ENCODE results near the gene NDUFA1. TPM values are rescaled to one million over a fixed set of nuclear protein-coding genes. Genes with fewer than 3 reads are reported as not detected.
"Not testable (repeated sequence)": the region's sequence is repeated elsewhere in the genome, so short reads cannot be mapped to it uniquely, and the experiment has no call there.

Gene NDUFA1
- total RNA-seq, 2 experiments from 2014 or later, result 103 to 104 TPM

DNA sequence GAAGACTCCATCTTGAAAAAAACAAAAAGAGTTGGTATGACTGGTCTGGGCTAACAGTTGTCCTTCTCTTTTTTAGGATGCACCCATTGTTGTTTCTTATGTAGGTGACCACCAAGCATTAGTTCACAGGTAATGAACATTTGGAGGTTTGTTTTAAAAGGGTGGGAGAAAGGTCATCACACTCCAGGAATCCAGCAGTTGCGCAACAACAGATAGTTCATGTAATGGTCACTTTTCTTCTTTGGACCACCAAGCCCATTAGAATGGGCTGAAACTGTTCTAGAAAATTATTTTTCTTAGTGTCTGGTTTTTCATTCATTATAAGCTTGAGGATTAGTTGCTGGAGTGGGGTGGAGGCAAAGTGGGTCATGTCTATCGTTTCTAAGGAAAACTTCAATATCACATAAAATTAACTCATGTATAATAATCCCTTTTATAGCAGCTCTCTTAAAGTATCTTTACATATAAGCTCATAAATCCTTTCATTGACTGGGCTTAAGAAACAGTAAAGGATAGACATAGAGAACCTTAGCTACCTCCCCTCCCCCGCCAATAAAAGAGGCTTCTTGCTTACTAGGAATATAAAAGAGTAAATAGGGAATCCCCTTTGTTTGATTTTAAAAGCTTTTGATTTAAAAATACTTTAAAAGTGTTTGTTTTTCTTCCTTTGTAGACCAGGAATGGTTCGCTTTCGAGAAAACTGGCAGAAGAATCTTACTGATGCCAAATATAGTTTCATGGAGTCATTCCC is 48.4 kb downstream of the NDUFA1 start:
- Mint-ChIP-seq H3K4me3 (no peak overlapping the region), H3K9me3 (no peaks in the 10 kb centered on the region), H3K27ac (no peak overlapping the region), H3K4me1 (ENCODE audit: low read depth) (no peaks in the 10 kb centered on the region), H3K36me3 (no peaks in the 10 kb centered on the region), H3K27me3 (no peaks in the 10 kb centered on the region)
- ChIA-PET POLR2A (interaction anchor here (0.8 kb wide), 1 partner anchor 8 kb away, joined by 3 read pairs; no protein-coding TSS in a partner anchor), CTCF (no interaction called here)
- intact Hi-C loops (cut with micrococcal nuclease), result no loop called here
- no peak for DNase-seq

DNA sequence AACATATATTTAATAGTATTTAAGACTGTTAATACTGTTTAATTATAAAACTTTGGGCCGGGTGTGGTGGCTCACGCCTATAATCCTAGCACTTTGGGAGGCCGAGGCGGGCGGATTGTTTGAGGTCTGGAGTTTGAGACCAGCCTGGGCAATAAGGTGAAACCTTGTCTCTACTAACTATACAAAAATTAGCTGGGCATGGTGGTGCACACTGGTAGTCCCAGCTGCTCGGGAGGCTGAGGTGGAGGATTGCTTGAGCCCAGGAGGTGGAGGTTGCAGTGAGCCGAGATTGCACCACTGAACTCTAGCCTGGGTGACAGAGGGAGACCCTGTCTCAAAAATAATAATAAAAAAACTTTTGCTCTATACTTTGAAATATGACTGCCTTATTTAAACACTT is 50.8 kb downstream of the NDUFA1 start:
- POLR2A ChIA-PET; H3K9me3 Mint-ChIP-seq; intact Hi-C loops (cut with micrococcal nuclease); H3K27ac Mint-ChIP-seq; DNase-seq; CTCF ChIA-PET; H3K4me1 Mint-ChIP-seq (ENCODE audit: low read depth); H3K4me3 Mint-ChIP-seq; H3K36me3 Mint-ChIP-seq; H3K27me3 Mint-ChIP-seq: not testable (repeated sequence)

Other genes starting within 250 kb of the NDUFA1 start
- gene SEPTIN6, start 178.7 kb upstream of the NDUFA1 start, total RNA-seq, result 100 to 1,000 TPM; 154 to 156 TPM
- under 1 TPM; 0.34 to 0.55 TPM for gene SOWAHD, start 113.2 kb upstream of the NDUFA1 start, total RNA-seq
- 1,000 to 10,000 TPM; 2,669 to 2,681 TPM for gene RPL39, start 80.2 kb upstream of the NDUFA1 start, total RNA-seq
- gene UPF3B, start 18.9 kb upstream of the NDUFA1 start, total RNA-seq, result 10 to 100 TPM; 14.8 to 15.3 TPM
- 10 to 100 TPM; 23.1 to 26.2 TPM for gene RNF113A, start 99 bp upstream of the NDUFA1 start, total RNA-seq
- gene AKAP14, start 24.1 kb downstream of the NDUFA1 start, total RNA-seq, result not detected
- gene NKAP, start 71.9 kb downstream of the NDUFA1 start, total RNA-seq, result 10 to 100 TPM; 10.8 to 11.7 TPM
- gene RHOXF2B, start 205.9 kb downstream of the NDUFA1 start, total RNA-seq, result not detected
- gene RHOXF1, start 244.1 kb downstream of the NDUFA1 start, total RNA-seq, result not detected